ENCODE results near the gene PLEKHA5.
"Not testable (repeated sequence)": the region's sequence is repeated elsewhere in the genome, so short reads cannot be mapped to it uniquely, and the experiment has no call there.

Gene PLEKHA5

DNA sequence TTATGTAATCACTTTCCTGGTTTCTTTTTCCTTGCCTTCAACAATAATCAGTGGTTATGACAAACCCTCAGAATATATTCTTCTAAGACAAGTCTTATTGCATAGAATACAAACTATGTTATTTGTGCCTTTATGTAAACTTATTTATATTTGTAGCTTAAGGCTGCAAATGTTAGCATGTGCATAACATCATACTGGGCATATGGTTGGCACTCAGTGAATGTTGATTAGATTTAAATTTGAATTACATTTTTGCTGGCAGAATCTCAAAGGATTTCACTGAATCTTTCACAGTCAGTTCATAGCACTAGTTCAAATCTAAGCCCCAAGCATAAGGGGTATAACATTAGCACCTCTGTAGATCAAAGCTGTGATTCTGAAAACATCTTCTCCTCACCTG lies 196.6 kb downstream of the PLEKHA5 start:
- no peaks in the 10 kb centered on the region for H3K36me3 Mint-ChIP-seq
- H3K27me3 Mint-ChIP-seq: no peaks in the 10 kb centered on the region
- H3K4me3 Mint-ChIP-seq: no peak overlapping the region
- no peaks in the 10 kb centered on the region for H3K4me1 Mint-ChIP-seq
- no peak overlapping the region for H3K27ac Mint-ChIP-seq
- peaks cover 2% of the 10 kb centered on the region for H3K9me3 Mint-ChIP-seq
- no peak for DNase-seq (ENCODE audit: low spot score in 2 of 2)
- no peak for ATAC-seq (ENCODE audit: low read depth)

DNA sequence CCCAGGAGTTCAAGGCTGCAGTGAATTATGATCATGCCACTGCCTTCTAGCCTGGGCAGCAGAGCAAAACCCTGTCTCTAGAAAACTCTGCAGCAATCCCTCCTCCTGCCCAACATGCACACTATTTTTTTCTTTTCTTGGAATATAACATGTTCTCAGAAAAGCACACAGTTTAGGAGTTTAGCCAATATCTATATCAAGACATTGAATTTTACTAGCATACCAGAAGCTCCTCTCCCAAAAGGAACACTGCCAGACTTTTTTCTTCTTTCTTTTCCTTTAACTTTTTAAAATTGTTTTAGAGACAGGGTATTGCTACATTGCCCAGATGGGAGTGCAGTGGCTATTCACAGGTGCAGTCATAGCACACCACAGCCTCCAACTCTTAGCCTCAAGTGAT lies 202.7 kb downstream of the PLEKHA5 start:
- H3K36me3 Mint-ChIP-seq: no peaks in the 10 kb centered on the region
- no peaks in the 10 kb centered on the region for H3K27me3 Mint-ChIP-seq
- H3K4me1 Mint-ChIP-seq: no peaks in the 10 kb centered on the region
- no peak overlapping the region for H3K4me3 Mint-ChIP-seq
- H3K27ac Mint-ChIP-seq: no peak overlapping the region
- ATAC-seq (ENCODE audit: low read depth): no peak
- no peak for DNase-seq (ENCODE audit: low spot score in 2 of 2)
- H3K9me3 Mint-ChIP-seq: peaks cover 2% of the 10 kb centered on the region

DNA sequence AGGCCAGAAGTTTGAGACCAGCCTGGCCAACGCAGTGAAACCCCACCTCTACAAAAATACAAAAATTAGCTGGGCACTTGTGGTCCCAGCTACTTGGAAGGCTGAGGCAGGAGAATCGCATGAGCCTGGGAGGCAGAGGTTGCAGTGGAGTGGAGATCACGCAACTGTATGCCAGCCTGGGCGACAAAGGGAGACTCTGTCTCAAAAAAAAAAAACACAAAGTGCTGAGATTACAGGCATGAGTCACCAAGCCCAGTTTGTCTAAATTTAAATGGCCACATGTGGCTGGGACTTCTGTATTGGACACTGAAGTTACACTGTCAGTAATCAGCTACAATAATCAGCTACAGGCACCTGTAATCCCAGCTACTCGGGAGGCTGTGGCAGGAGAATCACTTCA lies 208.9 kb downstream of the PLEKHA5 start:
- no peak for DNase-seq (ENCODE audit: low spot score in 2 of 2)
- no peak overlapping the region for H3K4me3 Mint-ChIP-seq
- no peaks in the 10 kb centered on the region for H3K4me1 Mint-ChIP-seq
- ATAC-seq (ENCODE audit: low read depth): no peak
- no peak overlapping the region for H3K27ac Mint-ChIP-seq
- H3K36me3 Mint-ChIP-seq: no peaks in the 10 kb centered on the region
- peaks cover 2% of the 10 kb centered on the region for H3K9me3 Mint-ChIP-seq
- peaks cover 3% of the 10 kb centered on the region for H3K27me3 Mint-ChIP-seq

DNA sequence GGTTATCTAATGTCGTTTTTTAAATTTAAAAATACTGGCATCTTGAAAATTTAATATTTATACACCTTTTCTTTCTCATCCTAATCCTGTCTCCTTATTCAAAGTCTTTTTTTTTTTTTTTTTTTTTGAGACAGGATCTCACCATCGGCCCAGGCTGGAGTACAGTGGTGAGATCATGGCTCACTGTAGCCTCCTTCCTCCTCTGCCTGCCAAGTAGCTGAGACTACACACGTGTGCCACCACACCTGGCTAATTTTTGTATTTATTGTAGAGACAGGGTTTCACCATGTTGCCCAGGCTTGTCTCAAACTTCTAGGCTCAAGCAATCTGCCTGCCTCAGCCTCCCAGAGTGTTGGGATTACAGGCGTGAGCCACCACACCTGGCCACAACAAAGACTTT lies 221.3 kb downstream of the PLEKHA5 start:
- not testable (repeated sequence) for H3K9me3 Mint-ChIP-seq

DNA sequence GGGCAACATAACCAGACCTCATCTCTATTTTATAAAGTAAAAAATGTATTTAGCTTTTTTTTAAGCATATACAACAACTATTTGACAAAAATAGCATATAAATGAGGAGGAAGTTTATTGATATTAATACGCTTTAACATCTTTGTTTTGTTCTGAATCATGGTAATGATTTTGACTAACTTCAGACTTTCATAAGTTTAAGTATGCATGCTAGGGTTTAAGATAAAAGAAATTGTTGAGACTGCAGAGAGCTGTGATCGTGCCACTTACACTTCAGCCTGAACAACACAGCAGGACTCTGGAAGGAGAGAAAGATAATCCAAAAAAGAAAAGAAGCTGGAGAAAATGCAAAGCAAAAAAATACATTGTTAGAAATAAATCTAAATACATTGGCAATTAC lies 221.8 kb downstream of the PLEKHA5 start:
- Mint-ChIP-seq H3K27me3 (no peaks in the 10 kb centered on the region), H3K9me3 (peaks cover 4% of the 10 kb centered on the region), H3K27ac (no peak overlapping the region), H3K36me3 (no peaks in the 10 kb centered on the region), H3K4me1 (no peaks in the 10 kb centered on the region), H3K4me3 (no peak overlapping the region)
- ATAC-seq (ENCODE audit: low read depth): no peak
- DNase-seq (ENCODE audit: low spot score in 2 of 2): no peak

More for the DNA sequence above, 221.3 kb downstream of the PLEKHA5 start:
- not testable (repeated sequence) for H3K36me3 Mint-ChIP-seq; H3K27me3 Mint-ChIP-seq; H3K27ac Mint-ChIP-seq; H3K4me1 Mint-ChIP-seq; ATAC-seq (ENCODE audit: low read depth); DNase-seq (ENCODE audit: low spot score in 2 of 2); H3K4me3 Mint-ChIP-seq

DNA sequence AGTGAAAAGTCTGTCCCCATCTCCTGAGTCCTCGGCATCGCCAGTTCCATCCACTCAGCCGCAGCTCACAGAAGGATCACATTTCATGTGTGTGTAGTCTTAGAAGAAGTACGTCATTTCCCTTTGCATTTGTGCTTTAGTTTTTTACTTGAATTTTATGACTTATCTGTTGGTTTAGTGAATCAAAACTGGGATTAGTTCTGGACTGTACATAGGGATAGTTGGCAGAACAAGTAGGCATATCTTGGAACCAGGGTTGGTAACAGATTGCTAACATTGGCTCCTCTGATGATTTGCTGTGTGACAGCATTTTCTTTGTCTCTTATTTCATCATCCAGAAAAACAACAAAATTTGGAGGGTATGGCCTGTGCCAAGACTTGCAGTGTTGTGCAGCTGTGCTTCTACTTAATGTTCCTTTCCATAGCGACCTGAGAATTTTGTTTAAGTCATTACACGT lies 240.2 kb downstream of the PLEKHA5 start:
- H3K27me3 Mint-ChIP-seq: no peaks in the 10 kb centered on the region
- H3K4me1 Mint-ChIP-seq: no peaks in the 10 kb centered on the region
- ATAC-seq (ENCODE audit: low read depth) (no peak), DNase-seq (ENCODE audit: low spot score in 2 of 2) (no peak)
- no peak overlapping the region for H3K4me3 Mint-ChIP-seq
- no peaks in the 10 kb centered on the region for H3K36me3 Mint-ChIP-seq
- H3K27ac Mint-ChIP-seq: no peak overlapping the region
- peaks cover 3% of the 10 kb centered on the region for H3K9me3 Mint-ChIP-seq

DNA sequence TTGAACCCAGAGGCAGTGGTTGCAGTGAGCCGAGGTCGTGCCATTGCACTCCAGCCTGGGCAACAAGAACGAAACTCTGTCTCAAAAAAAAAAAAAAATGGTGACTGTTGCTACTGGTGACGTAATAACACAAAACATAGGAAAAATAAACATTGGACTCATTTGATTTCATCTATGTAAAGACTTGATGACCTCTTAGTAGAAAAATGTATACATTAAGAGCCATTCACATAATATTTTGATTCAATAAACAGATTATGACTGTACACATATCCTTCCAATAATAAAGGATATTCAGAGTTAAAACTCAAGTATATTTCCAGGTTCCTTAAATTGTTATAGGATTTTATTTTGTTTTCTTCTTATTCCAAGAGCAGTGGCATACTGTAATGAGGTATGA lies 244.1 kb downstream of the PLEKHA5 start:
- DNase-seq (ENCODE audit: low spot score in 2 of 2) (no peak), ATAC-seq (ENCODE audit: low read depth) (no peak)
- Mint-ChIP-seq H3K4me3 (no peak overlapping the region), H3K27me3 (no peaks in the 10 kb centered on the region), H3K27ac (no peak overlapping the region), H3K4me1 (no peaks in the 10 kb centered on the region), H3K9me3 (peaks cover 3% of the 10 kb centered on the region), H3K36me3 (no peaks in the 10 kb centered on the region)

DNA sequence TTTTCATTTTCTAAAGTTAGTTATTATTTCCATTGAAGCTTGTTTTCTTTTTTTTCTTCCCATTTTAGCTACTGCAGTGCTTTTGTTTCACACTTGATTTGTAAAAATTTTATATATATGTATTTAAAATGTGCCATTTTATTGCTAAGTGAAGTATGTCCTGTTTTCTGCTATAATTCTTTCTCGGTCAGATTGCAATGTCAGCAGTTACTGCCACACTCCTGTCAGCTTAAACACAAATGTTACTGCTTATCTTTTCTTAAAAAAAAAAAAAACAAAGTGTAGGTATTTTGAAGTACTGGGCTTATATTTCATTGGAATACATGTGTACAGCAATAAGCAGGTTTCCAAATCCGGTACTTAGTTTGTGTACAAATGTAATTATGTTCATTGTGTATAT lies 246.4 kb downstream of the PLEKHA5 start:
- no peak overlapping the region for H3K4me3 Mint-ChIP-seq

DNA sequence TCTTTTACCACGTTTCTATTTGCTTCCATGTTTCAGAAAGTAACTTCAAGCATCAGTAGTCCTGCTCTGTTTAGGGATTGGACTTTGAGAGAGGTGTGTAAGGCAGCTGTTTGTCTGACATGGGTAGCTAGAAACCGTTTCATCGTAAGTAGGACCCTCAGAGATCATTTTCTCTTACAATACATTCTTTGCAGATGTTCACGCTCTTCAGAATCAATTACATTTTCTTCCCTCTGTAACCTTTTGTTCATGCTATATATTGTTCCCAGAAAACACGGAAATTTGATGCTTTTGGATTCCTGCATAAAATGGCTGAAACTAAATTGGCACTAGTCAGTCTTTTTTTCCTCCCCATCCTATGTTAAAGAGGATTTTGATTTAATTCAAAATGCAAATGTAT lies 247.2 kb downstream of the PLEKHA5 start:
- Mint-ChIP-seq H3K4me1 (no peaks in the 10 kb centered on the region), H3K36me3 (no peaks in the 10 kb centered on the region), H3K4me3 (no peak overlapping the region), H3K9me3 (peaks cover 3% of the 10 kb centered on the region), H3K27ac (no peak overlapping the region), H3K27me3 (no peaks in the 10 kb centered on the region)
- ATAC-seq (ENCODE audit: low read depth) (no peak), DNase-seq (ENCODE audit: low spot score in 2 of 2) (no peak)

More for the DNA sequence above, 246.4 kb downstream of the PLEKHA5 start:
- DNase-seq (ENCODE audit: low spot score in 2 of 2) (no peak), ATAC-seq (ENCODE audit: low read depth) (no peak)
- Mint-ChIP-seq H3K27ac (no peak overlapping the region), H3K36me3 (no peaks in the 10 kb centered on the region), H3K27me3 (no peaks in the 10 kb centered on the region), H3K4me1 (no peaks in the 10 kb centered on the region), H3K9me3 (peaks cover 3% of the 10 kb centered on the region)

DNA sequence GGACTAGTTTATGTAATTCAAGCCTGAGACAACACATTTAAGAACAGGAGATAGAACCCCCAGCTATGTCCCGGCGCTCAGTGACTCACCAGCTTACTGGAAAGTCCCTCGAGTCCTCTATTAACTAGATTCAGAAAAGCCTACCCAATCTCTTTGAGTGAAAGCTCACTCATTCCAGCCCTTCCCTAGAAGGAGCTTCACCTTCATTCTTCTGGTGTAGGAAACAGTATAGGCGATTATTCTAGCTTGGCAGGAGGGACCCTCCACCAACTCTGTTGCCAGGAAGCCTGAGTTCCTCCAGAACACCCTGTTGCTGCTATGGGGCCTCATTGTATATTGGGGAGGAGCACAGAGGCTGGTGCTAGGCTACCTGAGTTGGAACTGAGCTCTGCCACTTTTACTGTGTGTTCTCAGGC lies 252.6 kb downstream of the PLEKHA5 start:
- no peak for ATAC-seq (ENCODE audit: low read depth)
- Mint-ChIP-seq H3K4me1 (no peaks in the 10 kb centered on the region), H3K36me3 (no peaks in the 10 kb centered on the region), H3K9me3 (no peaks in the 10 kb centered on the region), H3K27me3 (no peaks in the 10 kb centered on the region), H3K4me3 (no peak overlapping the region), H3K27ac (no peak overlapping the region)
- no peak for DNase-seq (ENCODE audit: low spot score in 2 of 2)

DNA sequence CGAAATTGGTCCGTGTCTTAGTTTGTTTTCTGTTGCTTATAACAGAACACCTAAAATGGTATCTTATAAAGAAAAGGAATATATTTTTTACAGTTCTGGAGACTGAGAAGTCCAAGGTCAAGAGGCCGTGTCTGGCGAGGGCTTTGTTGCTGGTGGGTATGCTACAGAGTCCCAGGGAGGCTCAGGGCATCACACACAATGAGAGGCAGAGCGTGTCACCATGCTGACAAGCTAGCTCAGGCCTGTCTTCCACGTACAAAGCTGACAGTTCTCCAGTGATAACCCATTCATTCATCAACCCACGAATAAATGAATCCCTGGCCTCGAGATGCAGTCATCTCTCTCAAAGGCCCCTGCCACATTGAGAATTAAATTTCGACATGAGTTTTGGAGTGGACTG lies 253.0 kb downstream of the PLEKHA5 start:
- H3K4me1 Mint-ChIP-seq: no peaks in the 10 kb centered on the region
- no peak overlapping the region for H3K27ac Mint-ChIP-seq
- no peaks in the 10 kb centered on the region for H3K36me3 Mint-ChIP-seq
- DNase-seq (ENCODE audit: low spot score in 2 of 2) (no peak), ATAC-seq (ENCODE audit: low read depth) (no peak)
- H3K9me3 Mint-ChIP-seq: no peaks in the 10 kb centered on the region
- H3K27me3 Mint-ChIP-seq: no peaks in the 10 kb centered on the region
- H3K4me3 Mint-ChIP-seq: no peak overlapping the region

DNA sequence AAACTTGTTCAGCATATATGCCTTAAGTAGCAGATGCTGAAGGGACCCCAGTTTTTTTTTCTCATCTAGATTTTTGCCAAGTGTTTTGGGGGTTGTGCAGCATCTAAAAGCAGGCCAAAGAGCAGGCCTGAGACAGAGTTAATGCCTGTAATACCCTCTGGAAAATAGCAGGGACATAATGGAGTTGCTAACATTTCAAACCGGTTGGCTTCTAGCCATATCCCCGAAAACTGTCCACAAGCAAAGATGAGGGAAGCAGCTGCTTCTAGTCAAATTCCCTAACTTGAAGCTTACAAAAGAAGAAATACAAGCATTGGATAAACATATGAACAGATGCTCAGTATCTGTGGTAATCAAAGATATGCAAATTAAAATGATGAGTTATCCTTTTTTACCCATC lies 257.6 kb downstream of the PLEKHA5 start:
- Mint-ChIP-seq H3K36me3 (no peaks in the 10 kb centered on the region), H3K9me3 (no peaks in the 10 kb centered on the region), H3K27ac (no peak overlapping the region), H3K4me3 (no peak overlapping the region), H3K4me1 (no peaks in the 10 kb centered on the region), H3K27me3 (no peaks in the 10 kb centered on the region)
- DNase-seq (ENCODE audit: low spot score in 2 of 2) (no peak), ATAC-seq (ENCODE audit: low read depth) (no peak)

DNA sequence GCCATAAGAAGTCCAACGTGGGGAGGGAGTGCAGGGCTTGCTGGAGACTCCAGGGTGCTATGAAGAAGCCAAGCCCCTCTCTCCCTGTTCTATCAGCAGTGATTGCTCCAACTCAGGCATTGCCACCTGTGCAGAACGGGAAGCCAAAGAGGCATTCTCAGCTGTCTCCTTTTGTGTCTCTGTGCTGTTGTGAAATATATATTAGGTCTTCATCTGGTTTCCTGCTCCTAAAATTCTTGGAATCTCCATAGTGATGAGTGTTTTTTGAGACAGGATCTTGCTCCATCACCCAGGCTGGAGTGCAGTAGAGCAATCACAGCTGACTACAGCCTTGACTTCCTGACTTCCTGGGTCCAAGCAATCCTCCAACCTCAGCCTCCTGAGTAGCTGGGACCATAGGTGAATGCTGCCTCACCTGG lies 258.6 kb downstream of the PLEKHA5 start:
- Mint-ChIP-seq H3K4me3 (no peak overlapping the region), H3K9me3 (no peaks in the 10 kb centered on the region), H3K27me3 (no peaks in the 10 kb centered on the region), H3K27ac (no peak overlapping the region), H3K4me1 (no peaks in the 10 kb centered on the region), H3K36me3 (no peaks in the 10 kb centered on the region)
- no peak for ATAC-seq (ENCODE audit: low read depth)
- DNase-seq (ENCODE audit: low spot score in 2 of 2): no peak

DNA sequence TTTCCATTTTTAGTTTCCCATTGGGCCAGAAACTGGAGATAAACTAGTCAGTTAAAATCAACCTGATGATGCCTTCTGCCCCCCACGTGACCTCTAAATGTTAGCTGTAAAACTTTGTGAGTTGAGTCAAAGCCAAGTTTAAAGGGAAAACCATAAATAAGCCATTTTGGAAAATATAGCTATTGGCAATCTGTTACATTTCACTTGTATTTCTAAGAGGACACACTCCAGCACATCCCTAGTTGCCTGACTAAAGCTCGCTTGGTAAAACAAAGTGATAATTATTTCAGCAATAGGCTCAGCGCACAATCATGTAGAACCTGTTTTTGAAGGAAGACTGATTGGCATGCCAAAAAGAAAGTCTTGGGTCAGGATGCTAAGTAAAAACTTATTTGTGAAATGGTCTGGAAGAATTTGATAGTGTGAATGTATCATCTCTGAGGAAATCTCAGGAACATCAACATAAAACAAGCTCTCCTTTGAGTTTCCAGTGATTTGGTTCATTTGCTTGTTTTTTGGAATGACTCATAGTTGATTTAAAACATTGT lies 260.6 kb downstream of the PLEKHA5 start:
- H3K4me1 Mint-ChIP-seq: no peaks in the 10 kb centered on the region
- DNase-seq (ENCODE audit: low spot score in 2 of 2) (no peak), ATAC-seq (ENCODE audit: low read depth) (no peak)
- no peaks in the 10 kb centered on the region for H3K27me3 Mint-ChIP-seq
- H3K9me3 Mint-ChIP-seq: no peaks in the 10 kb centered on the region
- H3K36me3 Mint-ChIP-seq: no peaks in the 10 kb centered on the region
- H3K4me3 Mint-ChIP-seq: no peak overlapping the region
- H3K27ac Mint-ChIP-seq: no peak overlapping the region

DNA sequence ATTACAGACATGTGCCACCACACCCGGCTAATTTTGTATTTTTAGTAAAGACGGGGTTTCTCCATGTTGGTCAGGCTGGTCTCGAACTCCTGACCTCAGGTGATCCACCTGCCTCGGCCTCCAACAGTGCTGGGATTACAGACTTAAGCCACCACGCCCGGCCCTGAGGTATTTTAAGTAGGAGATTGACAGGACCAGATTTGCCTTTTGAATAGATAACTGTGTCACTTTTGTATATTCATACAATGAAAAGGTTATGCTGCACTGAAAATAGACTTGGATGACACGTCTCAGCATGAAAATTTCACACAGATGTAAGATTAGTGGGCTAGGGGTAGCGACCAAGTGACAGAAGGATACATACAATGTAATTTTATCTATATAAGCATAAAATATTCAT lies 263.1 kb downstream of the PLEKHA5 start:
- not testable (repeated sequence) for H3K27me3 Mint-ChIP-seq; DNase-seq (ENCODE audit: low spot score in 2 of 2); H3K9me3 Mint-ChIP-seq; H3K4me1 Mint-ChIP-seq; H3K27ac Mint-ChIP-seq; H3K4me3 Mint-ChIP-seq; ATAC-seq (ENCODE audit: low read depth); H3K36me3 Mint-ChIP-seq

All from memory B cell (primary cell).